ENCODE data around the gene WSCD2.

Gene WSCD2

GRCh38 chr12:108109954-108110353 is 19.1 kb upstream of the WSCD2 start:
- ChIA-PET CTCF (no interaction called here), POLR2A (no interaction called here)
- DNase-seq (ENCODE audit: extremely low spot score): no peak
- TF ChIP-seq NFRKB (IDR thresholded peaks at IDR 0.05) (no peak), FOXK2 (IDR thresholded peaks at IDR 0.05) (no peak), ARNT (IDR thresholded peaks at IDR 0.05) (no peak), TARDBP (IDR thresholded peaks at IDR 0.05) (no peak), SP1 (IDR thresholded peaks at IDR 0.05) (no peak), FOXM1 (IDR thresholded peaks at IDR 0.05; ENCODE audit: borderline replicate concordance) (no peak), LEF1 (IDR thresholded peaks at IDR 0.05; ENCODE audit: borderline replicate concordance) (no peak), PKNOX1 (IDR thresholded peaks at IDR 0.05) (no peak)

GRCh38 chr12:108110844-108111243 is 18.2 kb upstream of the WSCD2 start:
- ChIA-PET POLR2A (no interaction called here), CTCF (no interaction called here)
- DNase-seq (ENCODE audit: extremely low spot score): no peak
- TF ChIP-seq TARDBP (IDR thresholded peaks at IDR 0.05) (no peak), ELF4 (IDR thresholded peaks at IDR 0.05) (no peak), FOXM1 (IDR thresholded peaks at IDR 0.05; ENCODE audit: borderline replicate concordance) (no peak), LEF1 (IDR thresholded peaks at IDR 0.05; ENCODE audit: borderline replicate concordance) (no peak), SP1 (IDR thresholded peaks at IDR 0.05) (no peak), NFRKB (IDR thresholded peaks at IDR 0.05) (no peak), FOXK2 (IDR thresholded peaks at IDR 0.05) (no peak), FOXA1 (IDR thresholded peaks at IDR 0.05) (no peak), CTBP1 (IDR thresholded peaks at IDR 0.05; ENCODE audit: borderline replicate concordance) (no peak), PKNOX1 (IDR thresholded peaks at IDR 0.05) (no peak), L3MBTL2 (conservative IDR thresholded peaks at IDR 0.05) (no peak), ARNT (IDR thresholded peaks at IDR 0.05) (no peak), SUZ12 (IDR thresholded peaks at IDR 0.05) (no peak), BHLHE40 (IDR thresholded peaks at IDR 0.05; ENCODE audit: borderline replicate concordance) (no peak), ZNF384 (IDR thresholded peaks at IDR 0.05) (no peak), HDGF (IDR thresholded peaks at IDR 0.05; ENCODE audit: borderline replicate concordance) (no peak)

GRCh38 chr12:108112832-108113556 is 16.1 kb upstream of the WSCD2 start:
- CTCF ChIA-PET: no interaction called here
- no peak for TF ChIP-seq ARNT (IDR thresholded peaks at IDR 0.05)
- no peak for TF ChIP-seq TARDBP (IDR thresholded peaks at IDR 0.05)
- no peak for TF ChIP-seq L3MBTL2 (conservative IDR thresholded peaks at IDR 0.05)
- no peak for TF ChIP-seq HDGF (IDR thresholded peaks at IDR 0.05; ENCODE audit: borderline replicate concordance)
- TF ChIP-seq SUZ12 (IDR thresholded peaks at IDR 0.05): no peak
- TF ChIP-seq NFRKB (IDR thresholded peaks at IDR 0.05): no peak
- TF ChIP-seq PKNOX1 (IDR thresholded peaks at IDR 0.05): no peak
- TF ChIP-seq FOXK2 (IDR thresholded peaks at IDR 0.05): no peak
- TF ChIP-seq SP1 (IDR thresholded peaks at IDR 0.05): no peak
- TF ChIP-seq LEF1 (IDR thresholded peaks at IDR 0.05; ENCODE audit: borderline replicate concordance): no peak
- no peak for TF ChIP-seq FOXA1 (IDR thresholded peaks at IDR 0.05)
- no peak for TF ChIP-seq ZNF384 (IDR thresholded peaks at IDR 0.05)
- no peak for TF ChIP-seq ELF4 (IDR thresholded peaks at IDR 0.05)
- POLR2A ChIA-PET: no interaction called here

GRCh38 chr12:108115123-108116121 is 13.7 kb upstream of the WSCD2 start:
- ChIA-PET POLR2A (no interaction called here), CTCF (no interaction called here)
- no peak for DNase-seq (ENCODE audit: extremely low spot score)
- TF ChIP-seq TARDBP (IDR thresholded peaks at IDR 0.05) (no peak), ZNF384 (IDR thresholded peaks at IDR 0.05) (no peak), FOXK2 (IDR thresholded peaks at IDR 0.05) (no peak), FOXM1 (IDR thresholded peaks at IDR 0.05; ENCODE audit: borderline replicate concordance) (no peak), CTBP1 (IDR thresholded peaks at IDR 0.05; ENCODE audit: borderline replicate concordance) (no peak), ARNT (IDR thresholded peaks at IDR 0.05) (no peak), NFRKB (IDR thresholded peaks at IDR 0.05) (no peak)

More at GRCh38 chr12:108112832-108113556, 16.1 kb upstream of the WSCD2 start:
- no peak for DNase-seq (ENCODE audit: extremely low spot score)

GRCh38 chr12:108116254-108116653 is 12.8 kb upstream of the WSCD2 start:
- ChIA-PET POLR2A (no interaction called here), CTCF (no interaction called here)
- no peak for DNase-seq (ENCODE audit: extremely low spot score)
- no peak for TF ChIP-seq LEF1 (IDR thresholded peaks at IDR 0.05; ENCODE audit: borderline replicate concordance)
- no peak for TF ChIP-seq FOXA1 (IDR thresholded peaks at IDR 0.05)
- TF ChIP-seq TARDBP (IDR thresholded peaks at IDR 0.05): no peak
- TF ChIP-seq SP1 (IDR thresholded peaks at IDR 0.05): no peak
- no peak for TF ChIP-seq CTBP1 (IDR thresholded peaks at IDR 0.05; ENCODE audit: borderline replicate concordance)
- no peak for TF ChIP-seq HDGF (IDR thresholded peaks at IDR 0.05; ENCODE audit: borderline replicate concordance)

- ChIA-PET POLR2A (no interaction called here), CTCF (no interaction called here)
- TF ChIP-seq FOXK2 (IDR thresholded peaks at IDR 0.05) (no peak), CTBP1 (IDR thresholded peaks at IDR 0.05; ENCODE audit: borderline replicate concordance) (no peak), FOXM1 (IDR thresholded peaks at IDR 0.05; ENCODE audit: borderline replicate concordance) (no peak), L3MBTL2 (conservative IDR thresholded peaks at IDR 0.05) (no peak), LEF1 (IDR thresholded peaks at IDR 0.05; ENCODE audit: borderline replicate concordance) (no peak), BHLHE40 (IDR thresholded peaks at IDR 0.05; ENCODE audit: borderline replicate concordance) (no peak), FOXA1 (IDR thresholded peaks at IDR 0.05) (no peak), ARNT (IDR thresholded peaks at IDR 0.05) (no peak), ELF4 (IDR thresholded peaks at IDR 0.05) (no peak), SP1 (IDR thresholded peaks at IDR 0.05) (no peak), NFRKB (IDR thresholded peaks at IDR 0.05) (no peak), ZNF384 (IDR thresholded peaks at IDR 0.05) (no peak), SUZ12 (IDR thresholded peaks at IDR 0.05) (no peak), TARDBP (IDR thresholded peaks at IDR 0.05) (no peak), HDGF (IDR thresholded peaks at IDR 0.05; ENCODE audit: borderline replicate concordance) (no peak), PKNOX1 (IDR thresholded peaks at IDR 0.05) (no peak)
- DNase-seq (ENCODE audit: extremely low spot score): no peak
These were observed 12.4 kb upstream of the WSCD2 start for GRCh38 chr12:108116699-108117098.

Measured in HEK293T (cell line).